ENCODE results near the gene VTI1A.

The VTI1A gene

DNA sequence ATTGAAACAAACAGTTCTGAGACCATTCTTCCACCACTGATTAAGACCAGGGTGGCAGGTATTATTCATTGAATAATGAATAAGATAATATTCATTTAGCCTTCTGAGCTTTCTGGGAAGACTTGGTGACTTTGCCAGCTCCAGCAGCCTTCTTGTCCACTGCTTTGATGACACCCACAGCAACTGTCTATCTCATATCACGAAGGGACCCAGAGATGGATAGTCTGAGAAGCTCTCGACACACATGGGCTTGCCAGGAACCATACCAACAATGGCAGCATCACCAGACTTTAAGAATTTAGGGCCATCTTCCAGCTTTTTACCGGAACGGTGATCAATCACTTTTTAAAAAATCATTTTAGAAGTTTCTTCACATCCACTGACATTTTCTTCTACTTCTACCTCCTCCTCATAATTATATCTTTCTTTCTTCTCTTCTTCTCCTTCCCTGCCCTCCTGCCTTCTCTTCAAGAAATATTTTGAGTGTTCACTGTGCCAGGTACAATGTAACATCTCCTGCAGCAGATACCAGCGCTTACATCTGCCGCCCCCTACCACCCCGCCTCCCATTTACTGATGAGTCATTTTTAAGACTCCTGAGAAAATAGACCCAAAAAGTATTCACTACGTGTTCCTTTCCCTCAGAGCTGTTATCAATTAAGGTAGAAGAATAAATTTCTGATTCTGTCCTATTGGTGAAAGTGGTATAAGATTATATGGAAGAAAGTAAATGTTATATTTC lies 101.7 kb downstream of the VTI1A start:
- DNase-seq, result no peak

DNA sequence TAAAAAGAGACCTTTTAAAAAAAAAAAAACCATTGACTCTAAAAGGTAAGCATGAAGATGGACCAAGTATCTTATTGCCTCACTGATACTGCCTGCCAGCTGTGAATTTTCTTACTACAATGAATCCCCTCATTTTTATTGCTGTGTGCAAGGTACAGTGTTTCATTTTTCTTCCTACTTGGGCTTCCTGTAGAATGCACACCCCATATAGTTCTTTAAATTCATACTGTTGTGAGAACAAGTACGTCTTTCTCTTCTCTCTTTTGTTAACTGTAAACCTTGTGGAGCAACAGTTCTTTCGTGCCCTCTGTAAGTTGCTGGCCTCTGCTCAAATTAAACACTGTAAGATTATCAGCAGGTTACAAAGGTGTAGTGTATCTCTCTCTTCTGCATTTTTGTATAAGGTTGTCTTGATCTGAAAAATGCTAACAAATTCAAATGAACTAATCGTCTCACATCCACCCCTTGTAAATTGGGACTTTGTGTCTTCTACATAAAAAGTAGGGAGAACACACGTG lies 105.6 kb downstream of the VTI1A start:
- DNase-seq, result no peak

DNA sequence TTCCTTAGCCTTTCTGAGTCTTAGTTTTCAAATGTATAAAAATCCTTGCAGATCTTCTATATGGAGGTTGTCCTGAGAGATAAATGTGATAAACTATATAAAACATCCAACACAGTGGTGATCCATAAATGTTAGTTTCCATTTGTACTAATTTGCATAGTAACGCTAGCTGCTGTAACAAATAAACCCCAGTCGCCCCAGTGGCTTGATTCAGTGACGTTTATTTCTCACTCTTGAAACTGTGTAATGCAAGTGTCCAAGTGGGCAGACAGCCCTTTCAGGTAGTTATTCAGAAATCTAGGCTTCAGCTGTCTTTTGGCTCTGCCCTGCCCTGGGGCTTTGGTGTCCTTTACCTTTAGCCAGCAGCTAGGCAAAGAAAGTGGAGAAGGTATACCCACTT lies 106.3 kb downstream of the VTI1A start:
- no peak for DNase-seq

DNA sequence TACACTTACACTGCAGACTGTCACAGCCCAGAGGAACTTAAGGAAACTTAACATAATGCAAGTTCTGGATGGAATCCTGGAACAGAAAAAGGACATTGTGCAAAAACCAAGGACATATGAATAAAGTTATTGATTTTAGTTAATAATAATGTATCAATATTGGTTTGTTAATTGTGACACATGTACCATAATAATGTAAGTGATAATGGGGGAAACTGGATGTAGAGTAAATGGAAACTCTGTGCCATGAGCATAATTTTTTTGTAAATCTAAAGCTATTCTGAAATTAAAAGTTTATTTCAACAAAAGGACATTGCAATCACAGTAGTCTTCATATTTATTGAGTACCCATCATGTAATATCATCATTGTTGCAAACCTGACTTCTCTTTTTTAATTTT lies 107.2 kb downstream of the VTI1A start:
- DNase-seq, result no peak

DNA sequence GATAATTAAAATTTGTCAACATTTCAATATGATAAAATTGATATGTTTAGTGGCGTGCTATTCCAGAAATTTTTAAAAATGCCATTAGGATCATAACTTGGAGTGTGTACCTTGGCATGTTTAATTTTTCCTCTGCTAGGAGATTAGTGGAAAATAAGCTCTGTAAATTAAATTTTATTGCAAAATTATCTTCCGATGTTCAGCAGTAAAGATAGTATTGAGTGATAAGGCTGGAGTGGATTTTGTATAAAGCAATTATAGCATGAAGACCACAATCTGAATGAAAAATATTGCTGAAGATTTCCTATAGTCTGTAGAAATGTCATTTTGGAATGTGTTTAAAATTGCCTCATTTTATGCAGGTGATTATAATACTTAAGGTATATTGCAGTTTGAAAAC lies 110.2 kb downstream of the VTI1A start:
- no peak for DNase-seq

DNA sequence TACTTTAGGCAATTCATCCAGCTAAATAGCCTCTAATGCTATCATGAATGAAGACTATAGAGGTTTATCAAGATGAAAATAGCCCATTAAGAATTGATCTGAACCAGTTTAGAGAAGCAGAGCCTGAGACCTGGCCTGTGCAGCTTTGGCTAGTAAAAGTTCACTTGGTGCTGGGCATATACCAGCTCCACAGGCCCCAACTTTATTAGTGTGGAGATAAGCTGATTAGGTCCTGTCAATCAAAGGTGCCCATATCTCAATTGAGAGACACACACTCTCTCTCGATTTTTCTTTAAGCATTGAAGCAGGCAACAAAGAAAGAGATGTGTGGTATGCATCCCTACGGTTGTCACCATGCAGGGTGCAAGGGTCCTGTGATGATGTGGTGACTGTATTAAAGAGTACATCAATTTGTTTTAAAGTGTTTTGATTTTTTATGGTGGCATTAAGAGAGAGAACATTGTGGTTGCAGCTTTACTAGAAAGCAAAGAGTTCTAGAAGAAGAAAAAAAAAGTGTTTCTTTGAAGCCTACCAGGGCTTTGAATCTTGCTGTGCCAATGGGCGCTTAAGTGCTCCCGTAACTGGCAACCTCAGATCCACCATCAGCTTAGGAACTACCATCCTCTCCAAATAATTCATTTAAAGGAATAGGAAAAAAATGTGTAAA lies 111.6 kb downstream of the VTI1A start:
- no peak for DNase-seq

DNA sequence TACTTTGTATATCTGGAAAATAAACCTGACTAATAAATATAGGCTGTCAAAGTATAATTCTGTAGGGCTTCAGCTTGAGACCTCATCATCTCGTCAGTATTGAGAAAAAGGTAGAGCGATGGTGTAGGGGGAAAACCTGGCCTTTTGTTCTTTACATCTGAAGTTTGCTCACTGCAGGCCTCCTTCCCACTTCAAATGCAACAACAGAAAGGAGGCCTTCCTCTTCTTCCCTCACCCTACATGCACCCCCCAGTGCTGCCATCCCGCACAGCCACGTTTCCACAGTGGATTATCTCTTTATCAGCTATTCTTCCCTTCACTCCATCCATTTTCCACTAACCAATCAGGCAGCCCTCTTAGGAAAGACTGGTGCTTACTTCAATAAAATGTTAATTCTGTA lies 112.3 kb downstream of the VTI1A start:
- no peak for DNase-seq

DNA sequence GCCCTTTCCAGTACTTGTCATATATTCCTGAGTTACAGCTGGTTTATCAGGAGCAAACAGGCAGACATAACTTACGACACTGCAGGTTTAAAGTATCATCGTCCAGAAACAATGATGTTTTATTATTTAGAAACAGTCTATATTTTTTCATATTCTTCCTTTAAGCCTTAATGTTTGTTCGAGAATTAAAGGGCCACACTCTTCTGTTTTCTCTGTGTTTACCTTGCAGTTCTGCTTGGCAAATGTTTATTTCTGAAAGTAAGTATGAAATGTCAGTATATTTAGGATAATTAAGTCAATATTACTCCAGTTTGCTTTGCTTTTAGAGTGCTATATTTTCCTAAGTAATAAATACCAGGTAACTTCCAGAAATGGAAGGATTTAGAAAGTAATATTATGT lies 115.1 kb downstream of the VTI1A start:
- DNase-seq, result no peak

DNA sequence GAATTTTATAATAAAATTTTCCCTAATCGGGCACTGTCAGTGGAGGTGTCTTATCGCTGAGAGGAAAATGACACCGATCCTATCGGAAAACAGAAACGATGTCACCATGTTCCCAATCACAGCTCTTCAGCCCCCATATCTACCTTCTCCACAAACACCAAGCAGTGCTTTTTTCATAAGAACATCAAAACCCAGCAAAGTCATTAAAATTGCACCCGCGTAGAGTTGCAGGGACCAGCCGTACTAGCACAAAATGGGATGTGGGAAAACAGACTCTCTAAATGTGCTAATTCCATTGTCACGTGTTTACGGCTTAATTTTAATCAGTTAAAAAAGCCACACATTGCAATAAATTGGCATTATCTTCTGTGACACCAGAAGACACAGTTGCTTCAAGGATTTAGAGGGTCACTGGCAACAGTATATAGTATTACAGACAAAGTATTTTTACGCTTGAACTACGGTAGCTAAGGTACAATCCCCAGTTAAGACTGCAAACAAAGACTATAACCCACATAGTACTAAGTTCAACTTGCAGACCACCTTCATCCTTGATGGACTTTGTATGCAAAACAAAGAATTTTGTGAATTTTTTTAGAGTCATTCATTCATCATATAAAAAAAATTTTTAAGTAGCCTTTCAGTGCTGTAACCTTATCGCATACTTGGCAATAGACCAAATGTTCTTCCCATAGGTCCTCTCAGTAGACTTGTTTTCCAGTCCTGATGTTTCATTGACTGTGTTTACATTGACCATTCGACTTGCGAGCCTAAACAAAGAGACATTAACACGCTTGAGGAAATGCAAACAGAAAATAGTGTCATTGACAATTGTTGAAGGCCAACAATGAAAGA lies 116.0 kb downstream of the VTI1A start:
- DNase-seq, result peak; percentile 34

DNA sequence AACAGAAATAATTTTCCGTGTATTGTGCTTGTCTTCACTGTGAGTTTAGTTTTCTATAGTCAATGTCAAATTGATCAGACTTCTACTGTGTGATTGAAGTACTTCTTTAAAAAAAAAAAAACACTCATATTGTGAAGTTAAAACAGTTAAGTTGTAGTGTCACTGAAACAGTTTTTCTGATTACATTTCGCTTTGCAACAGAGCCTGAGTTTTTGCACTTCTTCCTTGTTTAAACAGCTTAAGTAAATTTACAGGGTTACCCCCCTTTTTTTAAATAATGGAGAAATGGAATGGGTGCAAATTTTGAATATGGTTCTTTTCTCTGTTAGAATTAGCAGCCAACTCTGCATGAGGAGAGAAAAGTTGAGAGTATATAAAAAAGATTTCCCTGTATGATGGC lies 117.3 kb downstream of the VTI1A start:
- DNase-seq, result no peak

DNA sequence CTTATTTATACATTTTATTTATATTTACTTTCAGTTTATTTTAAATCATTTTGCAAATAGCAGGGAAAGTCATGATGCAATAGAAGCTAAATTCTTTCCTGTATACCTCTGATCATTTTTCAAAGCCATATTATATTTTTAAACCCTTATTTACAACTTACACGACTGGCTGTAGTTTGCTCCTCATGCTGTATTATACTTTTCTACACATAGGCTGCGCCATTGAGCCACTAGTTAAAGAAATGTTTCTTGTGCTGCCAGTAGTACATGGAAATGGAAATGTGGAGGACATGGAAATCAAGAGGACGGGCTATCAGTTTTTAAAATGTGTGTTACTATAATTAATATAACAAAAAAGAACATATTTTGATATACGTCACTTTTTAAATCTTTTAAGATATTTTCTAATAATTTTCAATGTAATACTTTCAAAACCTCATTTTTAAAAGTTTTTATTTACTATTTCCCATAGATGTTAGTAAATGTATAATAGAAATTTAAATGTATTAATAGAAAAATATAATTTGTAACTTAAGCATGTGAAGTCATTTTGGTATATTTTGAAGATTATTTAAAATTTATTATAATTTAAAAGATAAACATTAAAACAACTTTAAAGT lies 118.5 kb downstream of the VTI1A start:
- peak; percentile 2 for DNase-seq

DNA sequence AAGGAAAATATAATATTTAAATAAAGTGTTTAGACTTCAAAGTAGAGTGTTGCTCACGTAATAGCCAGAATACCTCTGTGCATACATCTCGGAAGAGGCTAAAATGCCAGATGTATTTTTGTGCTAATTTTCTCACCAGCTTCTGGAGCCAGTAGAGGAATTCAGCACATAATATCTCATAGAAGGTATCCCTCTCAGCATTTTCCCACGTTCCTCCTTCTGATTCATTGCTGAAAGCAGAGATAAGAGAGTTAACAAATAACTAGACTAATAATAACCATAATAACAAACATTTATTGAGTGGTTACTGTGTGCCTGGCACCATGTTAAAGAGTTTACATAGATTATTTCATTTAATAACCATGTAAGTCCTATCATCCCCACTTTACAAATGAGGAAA lies 123.6 kb downstream of the VTI1A start:
- no peak for DNase-seq

DNA sequence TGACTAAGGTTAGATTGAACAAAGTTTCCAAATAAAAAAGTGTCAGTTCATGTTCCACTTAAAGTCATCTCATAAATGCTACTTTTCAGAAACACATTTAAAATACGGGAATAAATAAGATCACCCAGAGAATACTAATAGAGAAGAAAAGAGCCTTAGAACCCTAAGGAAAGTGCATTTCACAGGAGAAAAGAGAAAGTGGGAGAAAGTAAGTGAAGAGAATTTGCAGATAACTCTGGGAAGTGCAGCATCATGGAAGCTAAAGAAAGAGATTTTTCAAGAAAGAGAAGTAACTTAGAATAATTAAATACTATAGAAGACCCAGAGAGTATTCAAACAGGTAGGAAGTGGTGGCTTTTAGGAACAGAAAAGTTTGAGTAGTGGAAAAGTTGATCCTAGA lies 132.6 kb downstream of the VTI1A start:
- DNase-seq, result no peak

DNA sequence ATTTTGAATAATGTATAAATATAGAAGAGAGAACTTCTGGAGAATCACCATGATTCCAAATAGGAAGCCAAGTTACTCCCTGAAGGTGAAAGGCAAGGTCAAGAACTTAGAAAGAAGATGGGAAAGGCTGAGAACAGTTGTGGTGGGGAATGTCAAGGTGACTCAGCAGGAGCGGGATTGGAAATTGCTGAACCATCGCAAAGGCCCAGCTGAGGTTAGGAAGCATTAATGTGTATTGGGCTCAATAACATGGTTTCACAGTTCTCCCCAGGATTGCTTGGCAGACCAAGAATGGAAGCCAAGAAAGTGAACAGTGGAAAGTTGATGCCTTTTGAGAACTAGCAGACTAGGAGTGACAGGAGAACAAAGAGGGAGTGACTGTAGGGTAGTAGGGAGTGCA lies 133.3 kb downstream of the VTI1A start:
- no peak for DNase-seq

DNA sequence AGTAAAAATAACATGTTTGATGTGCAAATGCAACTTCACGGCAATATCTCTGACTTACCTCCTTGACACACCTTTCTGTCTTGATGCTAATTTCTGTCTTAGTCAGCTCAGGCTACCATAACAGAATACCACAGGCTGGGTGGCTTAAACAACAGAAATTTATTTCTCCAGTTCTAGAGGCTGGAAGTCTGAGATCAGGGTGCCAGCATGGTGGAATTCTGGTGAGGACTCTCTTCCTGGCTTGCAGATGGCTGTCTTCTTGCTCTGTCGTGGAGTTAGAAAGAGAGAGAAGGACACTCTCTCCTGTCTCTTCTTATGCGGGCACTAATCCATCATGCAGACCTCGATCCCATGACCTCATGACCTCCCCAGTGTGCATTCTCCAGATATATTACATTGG lies 134.9 kb downstream of the VTI1A start:
- DNase-seq, result no peak

DNA sequence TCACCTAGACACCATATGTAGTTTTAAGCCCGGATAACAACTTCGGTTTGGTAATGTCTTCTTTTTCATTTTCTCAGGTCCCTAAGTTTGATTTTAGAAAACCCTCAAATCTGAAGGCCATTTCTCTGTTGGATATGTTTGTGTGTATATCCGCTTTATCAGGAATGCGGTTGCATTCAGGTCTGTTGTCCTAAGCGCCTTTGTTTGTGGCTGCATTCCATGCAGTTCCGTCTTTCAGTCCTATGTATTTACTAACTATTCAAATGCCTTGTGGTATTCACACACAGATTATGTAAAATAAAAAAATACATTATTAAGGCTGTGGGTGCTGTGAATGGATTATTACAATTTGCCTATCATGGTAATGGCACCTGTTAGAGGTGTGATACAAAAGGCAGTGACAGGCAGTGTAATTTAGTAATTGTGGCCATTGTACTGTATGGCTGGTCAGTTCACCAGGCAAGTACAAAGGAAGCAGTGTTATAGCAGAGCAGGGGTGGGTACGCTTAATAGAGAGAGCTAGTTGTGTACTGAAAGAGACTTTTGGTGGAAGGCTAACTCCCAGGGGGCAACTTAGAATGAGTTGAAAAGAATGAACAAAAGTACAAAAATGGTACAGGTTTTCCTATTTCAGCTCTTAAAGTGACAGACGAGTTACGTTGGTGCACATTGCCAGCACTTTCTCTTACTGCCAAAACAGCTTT lies 136.4 kb downstream of the VTI1A start:
- no peak for DNase-seq

DNA sequence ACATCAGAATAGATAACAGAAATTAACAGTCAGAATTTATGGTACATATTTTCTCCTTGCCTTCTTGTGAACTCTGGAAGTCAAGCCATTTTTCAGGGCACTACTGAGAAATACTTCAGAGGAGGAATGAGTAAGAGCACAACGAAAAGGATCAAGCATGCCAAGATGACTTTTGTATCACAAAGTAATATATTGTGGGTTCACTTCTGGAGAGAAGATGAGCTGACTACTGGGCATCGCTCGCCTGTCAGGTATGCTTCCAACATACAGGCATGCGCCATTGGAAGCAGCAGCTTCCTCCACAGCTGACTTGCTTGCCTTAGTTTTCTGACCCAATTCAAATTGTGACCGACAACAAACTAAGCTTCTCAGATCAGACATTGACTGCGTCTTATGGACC lies 137.3 kb downstream of the VTI1A start:
- no peak for DNase-seq

DNA sequence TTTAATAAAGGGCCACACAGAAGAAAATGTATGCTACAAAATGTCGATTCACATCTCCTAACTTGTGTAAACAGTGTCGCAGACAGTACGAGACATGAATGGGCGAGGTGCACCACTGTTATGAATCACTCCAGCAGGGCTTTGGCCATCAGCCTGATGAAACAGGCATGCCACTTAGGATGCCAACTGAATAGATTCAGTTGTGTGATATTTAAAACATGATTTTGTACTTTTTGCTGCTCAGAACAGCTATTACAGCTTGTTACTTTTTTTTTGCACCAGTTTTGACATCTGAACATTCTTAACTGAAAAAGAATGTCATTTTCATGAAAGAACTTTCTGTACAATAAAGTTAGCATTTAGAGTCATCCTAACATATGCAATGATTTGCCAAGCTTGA lies 138.1 kb downstream of the VTI1A start:
- no peak for DNase-seq

DNA sequence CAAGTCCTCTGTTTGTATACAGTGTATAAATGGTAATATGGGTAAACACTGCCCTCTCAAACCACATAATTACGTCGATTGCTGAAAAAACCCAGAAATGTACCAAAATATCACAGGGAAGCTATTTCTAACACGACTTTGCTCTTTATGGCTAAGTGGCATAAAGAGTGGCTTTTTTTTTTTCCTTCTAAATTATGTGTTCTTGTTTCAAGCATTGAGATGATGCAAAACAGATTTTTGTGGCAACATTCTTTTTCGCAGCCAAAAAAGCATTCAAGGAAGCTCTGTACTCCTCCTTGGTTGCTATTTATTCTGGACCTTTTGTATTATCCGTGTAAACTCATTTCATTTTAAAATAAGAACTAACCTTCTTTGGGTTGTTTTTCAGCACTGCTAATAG lies 138.9 kb downstream of the VTI1A start:
- no peak for DNase-seq

DNA sequence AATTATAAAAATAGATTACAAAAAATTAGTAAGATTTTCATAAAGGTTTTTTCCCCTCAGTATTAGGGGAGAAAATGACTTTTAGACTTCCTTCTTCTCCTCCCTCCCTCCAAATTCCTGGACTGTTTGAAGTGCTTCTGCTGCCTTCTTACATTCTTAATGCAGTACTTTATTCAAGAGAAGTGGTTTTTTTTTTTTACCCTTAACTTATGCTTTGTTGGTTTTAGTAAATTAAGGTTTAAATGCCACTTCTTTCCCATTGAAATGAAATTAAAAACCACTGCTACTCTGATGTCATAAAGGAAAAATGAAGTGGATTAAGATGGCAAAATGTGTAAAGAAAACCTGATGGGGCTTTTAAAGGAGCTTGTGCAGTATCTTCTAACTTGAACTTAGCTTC lies 140.7 kb downstream of the VTI1A start:
- no peak for DNase-seq

DNA sequence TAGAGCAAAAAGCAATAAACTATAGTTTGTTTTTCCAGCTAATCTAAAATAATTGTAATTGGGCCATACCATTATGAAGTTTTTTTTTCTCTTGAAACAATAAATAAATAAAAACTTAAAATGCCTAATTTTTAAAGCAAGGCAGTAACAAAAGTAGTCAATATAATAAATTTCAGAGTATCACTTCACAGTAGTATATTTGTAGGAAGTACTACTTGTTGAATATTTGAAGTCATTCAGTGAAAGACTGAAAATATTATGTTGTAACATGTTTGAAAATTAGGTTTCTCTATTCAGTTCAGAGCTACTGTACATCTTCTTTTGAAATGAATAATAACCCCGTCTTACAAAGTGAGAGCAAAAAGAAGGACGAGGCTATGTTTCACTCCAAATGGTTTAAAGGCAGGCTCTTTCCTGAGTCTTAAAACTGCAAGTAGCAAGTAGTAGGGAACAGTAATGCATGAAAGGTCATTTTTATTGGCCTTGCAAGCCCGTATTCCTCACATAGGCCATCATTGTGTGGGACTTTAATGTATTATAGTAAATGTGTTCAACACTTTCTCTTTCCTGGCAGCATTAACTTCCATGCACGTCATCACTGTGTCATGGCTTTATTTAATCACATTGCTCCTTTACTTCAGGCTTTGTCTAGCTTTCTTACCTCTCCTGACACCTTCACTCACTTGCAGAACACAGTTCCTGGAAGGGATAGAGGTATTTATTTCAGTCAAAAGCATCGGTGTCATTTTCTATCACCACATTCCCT lies 141.4 kb downstream of the VTI1A start:
- no peak for DNase-seq

DNA sequence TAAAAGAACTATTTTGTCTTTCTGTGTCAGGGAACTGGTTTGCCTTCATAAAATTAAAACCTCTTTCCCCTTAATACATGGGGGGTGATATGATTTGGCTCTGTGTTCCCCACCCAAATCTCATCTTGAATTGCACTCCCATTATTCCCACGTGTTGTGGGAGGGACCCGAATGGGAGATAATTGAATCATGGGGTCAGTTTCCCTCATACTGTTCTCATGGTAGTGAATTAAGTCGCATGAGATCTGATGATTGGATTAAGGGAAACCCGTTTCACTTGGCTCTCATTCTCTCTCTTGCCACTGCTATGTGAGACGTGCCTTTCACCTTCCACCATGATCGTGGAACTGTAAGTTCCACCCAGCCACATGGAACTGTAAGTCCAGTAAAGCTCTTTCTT lies 142.1 kb downstream of the VTI1A start:
- no peak for DNase-seq

Measured in DMS79 treated with DMSO at 0.1 percent for 48 hours (cell line).